PC-3 (cell line): Measurements from ENCODE around the gene SFMBT2. TPM values are rescaled to one million over a fixed set of nuclear protein-coding genes. Genes with fewer than 3 reads are reported as not detected.

Experiments
- ATAC-seq: fragments of 200-7000 bp; cut with Tn5 transposase; 2 replicates; pipeline ENCODE4 v1.9.1; 2020; ENCODE audit warnings: mild to moderate bottlenecking, moderate library complexity
- BruUV-seq: library from RNA; stranded (reverse); fragments of 400-500 nt; replicated peaks from 2 replicates; lab custom pipeline; 2021; lab: Mats Ljungman, UMichigan
- CTCF ChIA-PET: fragments of 300-600 bp; sonication (Branson Sonifier 250); formaldehyde crosslinking; loops from one replicate; lab custom pipeline; 2022; ENCODE audit warnings: antibody characterized with exemption; lab: Charles Lee
- POLR2A ChIA-PET: fragments of 300-600 bp; sonication (Branson Sonifier 250); formaldehyde crosslinking; loops from one replicate; lab custom pipeline; 2022; ENCODE audit warnings: antibody characterized with exemption; ENCODE audit not compliant: unreplicated experiment; lab: Charles Lee
- DNase-seq: peaks from one replicate; pipeline ENCODE4 v3.0.0-alpha.2; 2015
- H2AFZ ChIP-seq: fragments of 300-600 bp; sonication (generic); 2 replicates; pipeline ENCODE4 v1.6.0; 2016; ENCODE audit warnings: antibody characterized with exemption, low read length
- H3F3A ChIP-seq: fragments of 300-600 bp; sonication (generic); one replicate; pipeline ENCODE4 v1.6.0; 2017; ENCODE audit warnings: antibody characterized with exemption, low read length, control low read depth, mild to moderate bottlenecking; ENCODE audit not compliant: unreplicated experiment
- H3K27ac ChIP-seq: fragments of 300-600 bp; sonication (generic); 2 replicates; pipeline ENCODE4 v1.5.1; 2016; ENCODE audit warnings: mild to moderate bottlenecking, low read length
- H3K27me3 ChIP-seq: fragments of 300-600 bp; sonication (generic); 2 replicates; pipeline ENCODE4 v1.6.1; 2016; ENCODE audit warnings: low read length, mixed read lengths
- H3K36me3 ChIP-seq: fragments of 300-600 bp; sonication (generic); 2 replicates; pipeline ENCODE4 v1.6.1; 2016; ENCODE audit warnings: low read depth, mixed run types, low read length, mixed read lengths
- H3K4me1 ChIP-seq: fragments of 300-600 bp; sonication (generic); 2 replicates; pipeline ENCODE4 v1.5.1; 2016; ENCODE audit warnings: low read length; ENCODE audit not compliant: insufficient read depth
- H3K4me2 ChIP-seq: fragments of 300-600 bp; sonication (generic); 2 replicates; pipeline ENCODE4 v1.6.0; 2016; ENCODE audit warnings: low read length
- H3K4me3 ChIP-seq: fragments of 300-600 bp; sonication (generic); 2 replicates; pipeline ENCODE4 v1.5.1; 2016; ENCODE audit warnings: mild to moderate bottlenecking, low read length, mixed read lengths
- H3K79me2 ChIP-seq: fragments of 300-600 bp; sonication (generic); 2 replicates; pipeline ENCODE4 v1.6.1; 2017; ENCODE audit warnings: low read length, mixed read lengths
- H3K9ac ChIP-seq: fragments of 300-600 bp; sonication (generic); 2 replicates; pipeline ENCODE4 v1.6.0; 2016; ENCODE audit warnings: mild to moderate bottlenecking, low read length
- H3K9me2 ChIP-seq: fragments of 300-600 bp; sonication (generic); replicated peaks from 2 replicates; pipeline ENCODE4 v1.6.1; 2016; ENCODE audit warnings: mixed run types, low read length, mixed read lengths
- H3K9me3 ChIP-seq: fragments of 300-600 bp; sonication (generic); 2 replicates; pipeline ENCODE4 v1.6.1; 2016; ENCODE audit warnings: low read length, mixed read lengths
- H4K20me1 ChIP-seq: fragments of 300-600 bp; sonication (generic); 2 replicates; pipeline ENCODE4 v1.6.1; 2016; ENCODE audit warnings: low read length, mixed read lengths
- CTCF ChIP-seq: fragments of 300-600 bp; sonication (generic); conservative IDR thresholded peaks from 2 replicates; pipeline ENCODE4 v1.5.1; 2017; ENCODE audit warnings: antibody characterized with exemption, low read depth, mild to moderate bottlenecking, low read length
- EZH2 ChIP-seq: fragments of 300-600 bp; sonication (generic); IDR thresholded peaks from one replicate; pipeline ENCODE4 v1.6.1; 2017; ENCODE audit warnings: antibody characterized with exemption, mild to moderate bottlenecking, low read length; ENCODE audit not compliant: unreplicated experiment
- EZH2phosphoT487 ChIP-seq: fragments of 300-600 bp; sonication (generic); IDR thresholded peaks from 2 replicates; pipeline ENCODE4 v1.6.1; 2018; ENCODE audit warnings: mild to moderate bottlenecking, antibody characterized with exemption, low read length, borderline replicate concordance
- intact Hi-C: fragments of 100-400 bp; cut with micrococcal nuclease; formaldehyde crosslinking; loops from 2 replicates; pipeline ENCODE4 v1.9.0; 2023
- total RNA-seq: library from RNA; depleted of rRNA; stranded (reverse); fragments of >200 nt; gene quantifications from 2 replicates; pipeline ENCODE4 v1.2.3, GENCODE V29; 2014

Gene SFMBT2
- total RNA-seq, 1 experiment from 2014 or later: 1.9 TPM

- no TSS peak for BruUV-seq
- Histone ChIP-seq H3K9me3 (no peaks in the 10 kb centered on the region), H4K20me1 (no peaks in the 10 kb centered on the region), H3K4me1 (no peaks in the 10 kb centered on the region), H3K36me3 (no peaks in the 10 kb centered on the region), H3K9me2 (no peaks in the 10 kb centered on the region), H3K27ac (no peak overlapping the region), H3K9ac (no peak overlapping the region), H3K79me2 (no peaks in the 10 kb centered on the region), H3K4me2 (no peak overlapping the region), H3F3A (no peaks in the 10 kb centered on the region), H2AFZ (no peak overlapping the region), H3K4me3 (no peak overlapping the region), H3K27me3 (no peaks in the 10 kb centered on the region)
- TF ChIP-seq CTCF (no peak), EZH2phosphoT487 (no peak), EZH2 (no peak)
- DNase-seq (no peak), ATAC-seq (no peak)
- intact Hi-C loops: no loop called here
- CTCF ChIA-PET: no interaction called here
- POLR2A ChIA-PET: no interaction called here
These were observed 133.4 kb downstream of the SFMBT2 start for GRCh38 chr10:7277432-7277831.

GRCh38 chr10:7275761-7276440 is 134.9 kb downstream of the SFMBT2 start:
- intact Hi-C loops: no loop called here
- H4K20me1 ChIP-seq: no peaks in the 10 kb centered on the region
- ATAC-seq (no peak), DNase-seq (no peak)
- no peak overlapping the region for H3K9ac ChIP-seq
- POLR2A ChIA-PET: no interaction called here
- H3K4me2 ChIP-seq: no peak overlapping the region
- H3K4me3 ChIP-seq: no peak overlapping the region
- no peaks in the 10 kb centered on the region for H3K9me3 ChIP-seq
- CTCF ChIA-PET: no interaction called here
- TF ChIP-seq EZH2phosphoT487 (no peak), CTCF (no peak), EZH2 (no peak)
- H3K79me2 ChIP-seq: no peaks in the 10 kb centered on the region
- no peaks in the 10 kb centered on the region for H3K9me2 ChIP-seq
- H3K4me1 ChIP-seq: no peaks in the 10 kb centered on the region
- H3K36me3 ChIP-seq: no peaks in the 10 kb centered on the region
- H2AFZ ChIP-seq: no peak overlapping the region
- no peaks in the 10 kb centered on the region for H3K27me3 ChIP-seq
- no peak overlapping the region for H3K27ac ChIP-seq
- H3F3A ChIP-seq: no peaks in the 10 kb centered on the region
- BruUV-seq: no TSS peak

GRCh38 chr10:7274293-7274692 is 136.5 kb downstream of the SFMBT2 start:
- peaks cover 4% of the 10 kb centered on the region; the same call in 1 of the 2 replicates for H3K4me1 ChIP-seq
- H3K27ac ChIP-seq: no peak overlapping the region
- intact Hi-C loops: no loop called here
- H3K9me3 ChIP-seq: no peaks in the 10 kb centered on the region
- H3F3A ChIP-seq: no peaks in the 10 kb centered on the region
- H3K4me3 ChIP-seq: no peak overlapping the region
- no peaks in the 10 kb centered on the region for H3K9me2 ChIP-seq
- TF ChIP-seq EZH2 (no peak), EZH2phosphoT487 (no peak), CTCF (no peak)
- H3K4me2 ChIP-seq: no peak overlapping the region
- DNase-seq (no peak), ATAC-seq (no peak)
- H3K79me2 ChIP-seq: no peaks in the 10 kb centered on the region
- no peaks in the 10 kb centered on the region for H4K20me1 ChIP-seq
- H3K36me3 ChIP-seq: no peaks in the 10 kb centered on the region
- no peak overlapping the region for H3K9ac ChIP-seq
- no peaks in the 10 kb centered on the region for H3K27me3 ChIP-seq
- CTCF ChIA-PET: no interaction called here
- no peak overlapping the region for H2AFZ ChIP-seq
- no TSS peak for BruUV-seq
- POLR2A ChIA-PET: interaction anchor here (0.6 kb wide), 1 partner anchor 17 kb away, joined by 4 read pairs; no protein-coding TSS in a partner anchor
